H9 (cell line): ENCODE results near the gene CLIC1. TPM values are rescaled to one million over a fixed set of nuclear protein-coding genes. Genes with fewer than 3 reads are reported as not detected.

Experiments
- DNase-seq: peaks from one replicate; pipeline ENCODE4 v3.0.0-alpha.2; 2017
- H2AFZ ChIP-seq: one replicate; pipeline ENCODE4 v1.6.1; 2013; ENCODE audit warnings: mild to moderate bottlenecking, low read length, control low read depth, moderate library complexity
- H2AK5ac ChIP-seq: 2 replicates; pipeline ENCODE4 v1.6.1; 2013; ENCODE audit warnings: low read length, control low read depth, mixed read lengths; ENCODE audit not compliant: insufficient read length
- H2BK120ac ChIP-seq: one replicate; pipeline ENCODE4 v1.6.1; 2013; ENCODE audit warnings: low read depth, mild to moderate bottlenecking, low read length, control low read depth, inconsistent platforms; ENCODE audit not compliant: poor library complexity, severe bottlenecking
- H2BK12ac ChIP-seq: 2 replicates; pipeline ENCODE4 v1.6.1; 2013; ENCODE audit warnings: low read length, control low read depth, mixed read lengths, low read depth; ENCODE audit not compliant: insufficient read length
- H2BK15ac ChIP-seq: 2 replicates; pipeline ENCODE4 v1.6.1; 2013; ENCODE audit warnings: low read depth, low read length, control low read depth
- H2BK20ac ChIP-seq: one replicate; pipeline ENCODE4 v1.6.1; 2013; ENCODE audit warnings: low read depth, mild to moderate bottlenecking, low read length, control low read depth, inconsistent platforms; ENCODE audit not compliant: poor library complexity, severe bottlenecking
- H2BK5ac ChIP-seq: 2 replicates; pipeline ENCODE4 v1.6.1; 2013; ENCODE audit warnings: low read length, control low read depth, mixed read lengths; ENCODE audit not compliant: insufficient read length
- H3K14ac ChIP-seq: 2 replicates; pipeline ENCODE4 v1.6.1; 2013; ENCODE audit warnings: low read length, control low read depth; ENCODE audit not compliant: insufficient read depth
- H3K18ac ChIP-seq: 2 replicates; pipeline ENCODE4 v1.6.1; 2013; ENCODE audit warnings: low read depth, mild to moderate bottlenecking, mixed read lengths, low read length, control low read depth; ENCODE audit not compliant: insufficient read length
- H3K23ac ChIP-seq: 2 replicates; pipeline ENCODE4 v1.6.1; 2013; ENCODE audit warnings: low read length, control low read depth, mixed read lengths, low read depth; ENCODE audit not compliant: insufficient read length
- H3K23me2 ChIP-seq: 2 replicates; pipeline ENCODE4 v1.6.1; 2013; ENCODE audit warnings: low read depth, mild to moderate bottlenecking, mixed read lengths, low read length, control low read depth; ENCODE audit not compliant: insufficient read length, poor library complexity, severe bottlenecking
- H3K27ac ChIP-seq: 2 replicates; pipeline ENCODE4 v1.5.1; 2013; ENCODE audit warnings: low read length, control low read depth, mixed read lengths, low read depth; ENCODE audit not compliant: insufficient read length
- H3K27me3 ChIP-seq: 2 replicates; pipeline ENCODE4 v1.6.1; 2013; ENCODE audit warnings: low read length, control low read depth, inconsistent platforms; ENCODE audit not compliant: insufficient read depth
- H3K4ac ChIP-seq: 2 replicates; pipeline ENCODE4 v1.6.1; 2013; ENCODE audit warnings: low read depth, mild to moderate bottlenecking, control low read depth, inconsistent platforms, low read length, moderate library complexity
- H3K4me1 ChIP-seq: 2 replicates; pipeline ENCODE4 v1.6.1; 2013; ENCODE audit warnings: low read length, control low read depth, inconsistent platforms; ENCODE audit not compliant: insufficient read depth
- H3K4me2 ChIP-seq: 2 replicates; pipeline ENCODE4 v1.6.1; 2013; ENCODE audit warnings: low read length, control low read depth, mixed read lengths; ENCODE audit not compliant: insufficient read length, insufficient read depth
- H3K56ac ChIP-seq: 2 replicates; pipeline ENCODE4 v1.6.1; 2013; ENCODE audit warnings: low read depth, mild to moderate bottlenecking, mixed read lengths, low read length, control low read depth; ENCODE audit not compliant: insufficient read length
- H3K79me1 ChIP-seq: 2 replicates; pipeline ENCODE4 v1.6.1; 2013; ENCODE audit warnings: low read depth, mild to moderate bottlenecking, moderate library complexity, low read length, control low read depth, inconsistent platforms; ENCODE audit not compliant: insufficient read depth, poor library complexity, severe bottlenecking
- H3K79me2 ChIP-seq: 2 replicates; pipeline ENCODE4 v1.6.1; 2013; ENCODE audit warnings: low read length, control low read depth, inconsistent platforms; ENCODE audit not compliant: insufficient read depth
- H3K9ac ChIP-seq: 2 replicates; pipeline ENCODE4 v1.6.1; 2013; ENCODE audit warnings: low read length, control low read depth, mixed read lengths; ENCODE audit not compliant: insufficient read length; ENCODE audit errors: extremely low read depth
- H3K9me3 ChIP-seq: one replicate; pipeline ENCODE4 v1.6.1; 2013; ENCODE audit warnings: low read depth, low read length, inconsistent platforms; ENCODE audit not compliant: control insufficient read depth
- H3T11ph ChIP-seq: one replicate; pipeline ENCODE4 v1.6.1; 2013; ENCODE audit warnings: mild to moderate bottlenecking, low read length, control low read depth, inconsistent platforms
- H4K20me1 ChIP-seq: one replicate; pipeline ENCODE4 v1.6.1; 2013; ENCODE audit not compliant: control insufficient read depth, insufficient read length, insufficient read depth
- H4K5ac ChIP-seq: 2 replicates; pipeline ENCODE4 v1.6.1; 2013; ENCODE audit warnings: low read depth, mild to moderate bottlenecking, mixed read lengths, low read length, control low read depth; ENCODE audit not compliant: insufficient read length
- H4K8ac ChIP-seq: replicated peaks from 2 replicates; pipeline ENCODE4 v1.6.1; 2013; ENCODE audit warnings: low read length, control low read depth, mixed read lengths, low read depth; ENCODE audit not compliant: insufficient read length
- H4K91ac ChIP-seq: 2 replicates; pipeline ENCODE4 v1.6.1; 2013; ENCODE audit warnings: low read depth, mild to moderate bottlenecking, moderate library complexity, mixed read lengths, low read length, control low read depth; ENCODE audit not compliant: insufficient read length
- H3K27ac Mint-ChIP-seq, 3 experiments: 2 replicates in 2 of 3; 3 replicates in 1 of 3; pipeline ENCODE4 v1.8.0; 2020 to 2021; ENCODE audit warnings: mixed read lengths in 3 of 3, mild to moderate bottlenecking in 1 of 3, moderate library complexity in 1 of 3
- H3K27me3 Mint-ChIP-seq: 2 replicates; pipeline ENCODE4 v1.8.0; 2021; ENCODE audit warnings: low read depth, mild to moderate bottlenecking, moderate library complexity, mixed read lengths
- H3K36me3 Mint-ChIP-seq, 3 experiments: 2 replicates in 2 of 3; 3 replicates in 1 of 3; pipeline ENCODE4 v1.8.0; 2020 to 2021; ENCODE audit warnings: low read depth in 3 of 3, mixed read lengths in 3 of 3; ENCODE audit not compliant: insufficient read depth in 1 of 3
- H3K4me1 Mint-ChIP-seq, 2 experiments: 2 replicates each; pipeline ENCODE4 v1.8.0; 2020; ENCODE audit warnings: mixed read lengths in 2 of 2
- H3K4me3 Mint-ChIP-seq, 2 experiments: 2 replicates in 1 of 2; 3 replicates in 1 of 2; pipeline ENCODE4 v1.8.0; 2020 to 2021; ENCODE audit warnings: mild to moderate bottlenecking in 2 of 2, mixed read lengths in 2 of 2, moderate library complexity in 1 of 2
- H3K9me3 Mint-ChIP-seq, 2 experiments: 2 replicates in 1 of 2; 3 replicates in 1 of 2; pipeline ENCODE4 v1.8.0; 2020; ENCODE audit warnings: mild to moderate bottlenecking in 2 of 2, mixed read lengths in 2 of 2, moderate library complexity in 1 of 2
- WGBS: extraction: QIAGEN DNeasy Blood & Tissue Kit; methylation state at CpG from one replicate; pipeline ENCODE4 v1.1.7; 2013; ENCODE audit warnings: missing lambda C conversion rate, low lambda C conversion rate, mixed read lengths; ENCODE audit not compliant: insufficient read length; ENCODE audit errors: extremely low coverage; 5-methylcytosine and 5-hydroxymethylcytosine counted together
- total RNA-seq: library from RNA; stranded (reverse); gene quantifications from 2 replicates; pipeline ENCODE4 v1.2.1, GENCODE V29; 2021
- TF ChIP-seq, protein P1 (sequence below): fragments of 200-600 bp; sonication (generic); conservative IDR thresholded peaks from 3 replicates; pipeline ENCODE4 v1.8.0; 2021; ENCODE audit warnings: antibody characterized with exemption, mild to moderate bottlenecking

CLIC1 gene
- total RNA-seq, 1 experiment from 2014 or later = 265 TPM

DNA sequence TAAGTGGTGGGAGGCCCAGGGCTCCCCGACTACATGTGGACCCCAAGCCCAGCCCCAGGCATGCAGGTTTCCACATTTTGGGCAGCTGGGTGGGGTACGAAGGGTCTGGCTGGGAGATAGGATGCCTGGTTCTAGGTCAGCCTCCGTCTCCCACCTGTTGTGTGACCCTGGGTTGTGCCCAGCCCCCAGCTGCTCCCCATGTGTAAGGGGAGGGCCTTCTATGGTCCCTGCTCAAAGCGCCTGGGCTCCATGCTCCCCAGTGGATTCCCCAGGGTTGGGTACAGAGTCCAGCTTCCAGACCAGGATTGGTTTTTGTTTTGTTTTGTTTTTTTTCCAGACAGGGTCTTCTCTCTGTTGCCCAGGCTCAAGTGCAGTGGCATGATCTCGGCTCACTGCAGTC lies 41.9 kb upstream of the CLIC1 start:
- H3K9me3 Mint-ChIP-seq = no peaks in the 10 kb centered on the region
- Histone ChIP-seq H3K23me2 (no peaks in the 10 kb centered on the region), H3K56ac (no peak overlapping the region), H3T11ph (no peak overlapping the region), H3K9me3 (no peaks in the 10 kb centered on the region), H3K79me1 (no peaks in the 10 kb centered on the region), H2BK5ac (no peak overlapping the region), H3K4me2 (no peak overlapping the region), H3K18ac (no peak overlapping the region), H3K23ac (no peak overlapping the region), H4K5ac (no peak overlapping the region), H4K91ac (no peak overlapping the region), H2AFZ (no peak overlapping the region), H3K79me2 (no peaks in the 10 kb centered on the region), H4K20me1 (no peaks in the 10 kb centered on the region), H2AK5ac (no peak overlapping the region), H3K9ac (no peak overlapping the region), H2BK15ac (no peak overlapping the region), H3K4me1 (no peaks in the 10 kb centered on the region), H4K8ac (no peak overlapping the region), H3K4ac (no peak overlapping the region), H3K14ac (no peak overlapping the region), H2BK120ac (no peak overlapping the region), H3K27ac (no peak overlapping the region), H2BK20ac (no peak overlapping the region), H2BK12ac (no peak overlapping the region), H3K27me3 (no peaks in the 10 kb centered on the region)
- H3K36me3 Mint-ChIP-seq = peaks cover 32 to 56% (median 40%) of the 10 kb centered on the region in 3 experiments; a peak in 6 of 7 replicates
- no peaks in the 10 kb centered on the region for H3K27me3 Mint-ChIP-seq
- DNase-seq = no peak
- WGBS = no CpG with 5 or more reads among the region's 5 CpGs
- no peak overlapping the region; a peak in 2 of 7 replicates for H3K27ac Mint-ChIP-seq
- TF ChIP-seq, protein P1, sequence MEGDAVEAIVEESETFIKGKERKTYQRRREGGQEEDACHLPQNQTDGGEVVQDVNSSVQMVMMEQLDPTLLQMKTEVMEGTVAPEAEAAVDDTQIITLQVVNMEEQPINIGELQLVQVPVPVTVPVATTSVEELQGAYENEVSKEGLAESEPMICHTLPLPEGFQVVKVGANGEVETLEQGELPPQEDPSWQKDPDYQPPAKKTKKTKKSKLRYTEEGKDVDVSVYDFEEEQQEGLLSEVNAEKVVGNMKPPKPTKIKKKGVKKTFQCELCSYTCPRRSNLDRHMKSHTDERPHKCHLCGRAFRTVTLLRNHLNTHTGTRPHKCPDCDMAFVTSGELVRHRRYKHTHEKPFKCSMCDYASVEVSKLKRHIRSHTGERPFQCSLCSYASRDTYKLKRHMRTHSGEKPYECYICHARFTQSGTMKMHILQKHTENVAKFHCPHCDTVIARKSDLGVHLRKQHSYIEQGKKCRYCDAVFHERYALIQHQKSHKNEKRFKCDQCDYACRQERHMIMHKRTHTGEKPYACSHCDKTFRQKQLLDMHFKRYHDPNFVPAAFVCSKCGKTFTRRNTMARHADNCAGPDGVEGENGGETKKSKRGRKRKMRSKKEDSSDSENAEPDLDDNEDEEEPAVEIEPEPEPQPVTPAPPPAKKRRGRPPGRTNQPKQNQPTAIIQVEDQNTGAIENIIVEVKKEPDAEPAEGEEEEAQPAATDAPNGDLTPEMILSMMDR = no peak
- peaks cover 5 to 10% of the 10 kb centered on the region in 2 experiments; a peak in 3 of 4 replicates for H3K4me1 Mint-ChIP-seq
- no peak overlapping the region for H3K4me3 Mint-ChIP-seq
